ENCODE results near the gene WSB2. TPM values are rescaled to one million over a fixed set of nuclear protein-coding genes. Genes with fewer than 3 reads are reported as not detected.
"Not testable (repeated sequence)": the region's sequence is repeated elsewhere in the genome, so short reads cannot be mapped to it uniquely, and the experiment has no call there.

The WSB2 gene
- total RNA-seq, 1 donor, result 119 TPM

DNA sequence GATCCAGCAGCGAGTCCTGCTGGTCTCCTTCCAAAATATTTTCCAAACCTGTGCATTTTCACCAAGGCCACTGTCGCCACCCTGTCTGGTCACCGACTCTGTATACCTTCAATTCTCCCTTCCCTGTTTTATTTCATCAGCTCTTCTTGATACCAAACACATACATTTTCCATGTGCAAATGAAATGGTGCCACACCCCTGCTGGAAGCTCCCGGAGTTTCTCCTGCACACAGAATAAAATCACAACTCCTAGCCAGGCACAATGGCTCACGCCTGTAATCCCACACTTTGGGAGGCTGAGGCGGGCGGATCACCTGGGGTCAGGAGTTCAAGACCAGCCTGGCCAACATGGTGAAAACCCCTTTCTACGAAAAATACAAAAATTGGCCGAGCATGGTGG is 28.8 kb upstream of the WSB2 start:
- no peaks in the 10 kb centered on the region for H4K20me1 ChIP-seq (ENCODE audit: insufficient read depth, low read length)
- no peaks in the 10 kb centered on the region for H3K4me1 ChIP-seq (ENCODE audit: insufficient read depth, low read length)
- TF ChIP-seq, protein P1, sequence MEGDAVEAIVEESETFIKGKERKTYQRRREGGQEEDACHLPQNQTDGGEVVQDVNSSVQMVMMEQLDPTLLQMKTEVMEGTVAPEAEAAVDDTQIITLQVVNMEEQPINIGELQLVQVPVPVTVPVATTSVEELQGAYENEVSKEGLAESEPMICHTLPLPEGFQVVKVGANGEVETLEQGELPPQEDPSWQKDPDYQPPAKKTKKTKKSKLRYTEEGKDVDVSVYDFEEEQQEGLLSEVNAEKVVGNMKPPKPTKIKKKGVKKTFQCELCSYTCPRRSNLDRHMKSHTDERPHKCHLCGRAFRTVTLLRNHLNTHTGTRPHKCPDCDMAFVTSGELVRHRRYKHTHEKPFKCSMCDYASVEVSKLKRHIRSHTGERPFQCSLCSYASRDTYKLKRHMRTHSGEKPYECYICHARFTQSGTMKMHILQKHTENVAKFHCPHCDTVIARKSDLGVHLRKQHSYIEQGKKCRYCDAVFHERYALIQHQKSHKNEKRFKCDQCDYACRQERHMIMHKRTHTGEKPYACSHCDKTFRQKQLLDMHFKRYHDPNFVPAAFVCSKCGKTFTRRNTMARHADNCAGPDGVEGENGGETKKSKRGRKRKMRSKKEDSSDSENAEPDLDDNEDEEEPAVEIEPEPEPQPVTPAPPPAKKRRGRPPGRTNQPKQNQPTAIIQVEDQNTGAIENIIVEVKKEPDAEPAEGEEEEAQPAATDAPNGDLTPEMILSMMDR (IDR thresholded peaks at IDR 0.05; ENCODE audit: extremely low read depth, low read depth, low read length), result no peak
- no peaks in the 10 kb centered on the region for H3K27me3 ChIP-seq (ENCODE audit: insufficient read depth, low read length)
- no peak overlapping the region for H3K4me2 ChIP-seq (ENCODE audit: insufficient read depth, low read length)
- H3K36me3 ChIP-seq (ENCODE audit: insufficient read depth, low read length), result no peaks in the 10 kb centered on the region
- no peaks in the 10 kb centered on the region for H3K79me2 ChIP-seq (ENCODE audit: insufficient read depth, low read length)
- H3K27ac ChIP-seq (ENCODE audit: low read depth, low read length), result no peak overlapping the region
- DNase-seq (ENCODE audit: insufficient read length, low spot score, missing footprints), result no peak
- no peak overlapping the region for H3K4me3 ChIP-seq (ENCODE audit: insufficient read depth, low read length)
- H2AFZ ChIP-seq (ENCODE audit: low read length), result no peak overlapping the region
- H3K9me3 ChIP-seq (ENCODE audit: low read depth, low read length), result no peaks in the 10 kb centered on the region

DNA sequence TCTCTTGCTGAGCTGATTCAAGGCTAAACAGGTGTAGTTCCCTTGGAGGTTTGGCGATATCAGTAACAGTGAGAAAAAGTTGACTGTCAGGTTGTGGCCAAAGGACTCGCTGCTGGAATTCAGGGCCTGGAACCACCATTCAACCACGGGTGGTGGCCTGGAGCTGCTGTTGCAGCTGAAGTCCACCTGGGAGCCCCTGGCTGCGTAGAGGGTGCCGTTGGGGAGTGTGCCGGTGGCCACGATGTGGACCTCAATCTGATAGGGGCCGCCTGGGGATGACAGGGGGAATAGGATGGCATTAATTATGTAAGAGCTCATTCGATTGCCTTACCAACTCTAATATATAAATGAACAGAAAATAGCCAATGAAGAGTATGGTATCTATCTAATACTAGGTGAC is 21.2 kb upstream of the WSB2 start:
- H3K4me3 ChIP-seq (ENCODE audit: insufficient read depth, low read length), result no peak overlapping the region
- no peak overlapping the region for H3K4me2 ChIP-seq (ENCODE audit: insufficient read depth, low read length)
- no peaks in the 10 kb centered on the region for H4K20me1 ChIP-seq (ENCODE audit: insufficient read depth, low read length)
- no peaks in the 10 kb centered on the region for H3K9me3 ChIP-seq (ENCODE audit: low read depth, low read length)
- TF ChIP-seq, protein P1 (IDR thresholded peaks at IDR 0.05; ENCODE audit: extremely low read depth, low read depth, low read length), result no peak
- H3K27ac ChIP-seq (ENCODE audit: low read depth, low read length), result no peak overlapping the region
- no peak overlapping the region for H2AFZ ChIP-seq (ENCODE audit: low read length)
- no peaks in the 10 kb centered on the region for H3K36me3 ChIP-seq (ENCODE audit: insufficient read depth, low read length)
- H3K79me2 ChIP-seq (ENCODE audit: insufficient read depth, low read length), result no peaks in the 10 kb centered on the region
- H3K4me1 ChIP-seq (ENCODE audit: insufficient read depth, low read length), result no peaks in the 10 kb centered on the region
- DNase-seq (ENCODE audit: insufficient read length, low spot score, missing footprints), result no peak
- no peaks in the 10 kb centered on the region for H3K27me3 ChIP-seq (ENCODE audit: insufficient read depth, low read length)

DNA sequence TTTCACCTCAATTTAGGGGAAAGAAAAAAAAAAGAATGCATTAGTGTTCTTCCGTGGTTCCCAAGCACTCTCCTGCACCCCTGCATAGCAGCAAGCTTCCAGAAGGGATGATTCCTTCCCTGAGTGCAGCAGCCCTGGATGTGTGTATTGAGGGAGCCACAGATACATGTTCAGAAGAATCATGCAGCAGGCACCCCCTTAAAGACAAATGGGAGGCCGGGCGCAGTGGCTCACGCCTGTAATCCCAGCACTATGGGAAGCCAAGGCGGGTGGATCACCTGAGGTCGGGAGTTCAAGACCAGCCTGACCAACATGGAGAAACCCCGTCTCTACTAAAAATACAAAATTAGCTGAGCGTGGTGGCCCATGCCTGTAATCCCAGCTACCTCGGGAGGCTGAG is 20.5 kb upstream of the WSB2 start:
- DNase-seq (ENCODE audit: insufficient read length, low spot score, missing footprints); H3K27me3 ChIP-seq (ENCODE audit: insufficient read depth, low read length); H3K27ac ChIP-seq (ENCODE audit: low read depth, low read length); H3K36me3 ChIP-seq (ENCODE audit: insufficient read depth, low read length); H4K20me1 ChIP-seq (ENCODE audit: insufficient read depth, low read length); H2AFZ ChIP-seq (ENCODE audit: low read length); H3K79me2 ChIP-seq (ENCODE audit: insufficient read depth, low read length); H3K4me1 ChIP-seq (ENCODE audit: insufficient read depth, low read length); H3K4me2 ChIP-seq (ENCODE audit: insufficient read depth, low read length); H3K4me3 ChIP-seq (ENCODE audit: insufficient read depth, low read length); H3K9me3 ChIP-seq (ENCODE audit: low read depth, low read length): not testable (repeated sequence)

DNA sequence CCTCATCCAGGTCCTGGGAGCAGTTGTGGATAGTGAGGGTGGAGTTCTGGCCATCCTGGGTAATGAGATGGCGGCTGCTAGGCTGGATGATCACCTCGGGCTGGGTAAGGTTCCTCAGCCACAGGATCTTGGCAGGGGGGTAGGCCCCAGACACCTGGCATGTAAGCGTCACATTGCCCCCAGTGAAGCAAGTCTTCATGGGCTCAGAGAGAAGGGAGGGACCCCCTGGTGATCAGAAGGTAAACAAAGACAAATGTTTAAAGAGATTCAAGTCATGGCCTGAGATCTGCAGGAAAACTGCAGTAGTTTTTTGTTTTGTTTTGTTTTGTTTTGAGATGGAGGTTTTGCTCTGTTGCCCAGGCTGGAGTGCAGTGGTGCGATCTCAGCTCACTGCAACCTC is 12.8 kb upstream of the WSB2 start:
- Histone ChIP-seq H3K79me2 (ENCODE audit: insufficient read depth, low read length) (no peaks in the 10 kb centered on the region), H3K4me2 (ENCODE audit: insufficient read depth, low read length) (no peak overlapping the region), H2AFZ (ENCODE audit: low read length) (no peak overlapping the region)

More for the DNA sequence above, 12.8 kb upstream of the WSB2 start:
- Histone ChIP-seq H4K20me1 (ENCODE audit: insufficient read depth, low read length) (no peaks in the 10 kb centered on the region), H3K36me3 (ENCODE audit: insufficient read depth, low read length) (no peaks in the 10 kb centered on the region), H3K9me3 (ENCODE audit: low read depth, low read length) (no peaks in the 10 kb centered on the region), H3K27me3 (ENCODE audit: insufficient read depth, low read length) (no peaks in the 10 kb centered on the region), H3K4me3 (ENCODE audit: insufficient read depth, low read length) (no peak overlapping the region), H3K27ac (ENCODE audit: low read depth, low read length) (no peak overlapping the region), H3K4me1 (ENCODE audit: insufficient read depth, low read length) (no peaks in the 10 kb centered on the region)
- no peak for DNase-seq (ENCODE audit: insufficient read length, low spot score, missing footprints)
- TF ChIP-seq, protein P1 (IDR thresholded peaks at IDR 0.05; ENCODE audit: extremely low read depth, low read depth, low read length), result no peak
